Endothelial cell of umbilical vein (primary cell): ENCODE data around the gene CDC45.

ENCODE experiments used
- JUN ChIP-seq: IDR thresholded peaks from 2 replicates; pipeline ENCODE4 v1.6.1; 2011; ENCODE audit warnings: borderline replicate concordance, low read depth; ENCODE audit not compliant: insufficient read length, insufficient read depth
- MAX ChIP-seq: IDR thresholded peaks from 2 replicates; pipeline ENCODE4 v1.6.1; 2011; ENCODE audit not compliant: insufficient read depth, insufficient read length
- POLR2A ChIP-seq: IDR thresholded peaks from 2 replicates; pipeline ENCODE4 v1.6.1; 2012; ENCODE audit warnings: low read depth, mild to moderate bottlenecking, control low read depth, low read length
- POLR2AphosphoS5 ChIP-seq: IDR thresholded peaks from 2 replicates; pipeline ENCODE4 v1.6.1; 2012; ENCODE audit warnings: low read depth, mild to moderate bottlenecking, control low read depth, low read length, moderate library complexity; ENCODE audit not compliant: insufficient read depth
- TF ChIP-seq, protein P1 (sequence below), 2 donors: IDR thresholded peaks; 1 replicate in 1 of 2; 2 replicates in 1 of 2; pipeline ENCODE4 v1.5.1; 2011; ENCODE audit warnings: low read length in 2 of 2, mild to moderate bottlenecking in 2 of 2, moderate library complexity in 2 of 2, control low read depth in 1 of 2, inconsistent platforms in 1 of 2, low read depth in 1 of 2; ENCODE audit not compliant: insufficient read depth in 1 of 2; ENCODE audit errors: extremely low read depth in 1 of 2

GRCh38 chr22:19430890-19431541 lies 48.7 kb upstream of the CDC45 start:
- TF ChIP-seq, protein P1, sequence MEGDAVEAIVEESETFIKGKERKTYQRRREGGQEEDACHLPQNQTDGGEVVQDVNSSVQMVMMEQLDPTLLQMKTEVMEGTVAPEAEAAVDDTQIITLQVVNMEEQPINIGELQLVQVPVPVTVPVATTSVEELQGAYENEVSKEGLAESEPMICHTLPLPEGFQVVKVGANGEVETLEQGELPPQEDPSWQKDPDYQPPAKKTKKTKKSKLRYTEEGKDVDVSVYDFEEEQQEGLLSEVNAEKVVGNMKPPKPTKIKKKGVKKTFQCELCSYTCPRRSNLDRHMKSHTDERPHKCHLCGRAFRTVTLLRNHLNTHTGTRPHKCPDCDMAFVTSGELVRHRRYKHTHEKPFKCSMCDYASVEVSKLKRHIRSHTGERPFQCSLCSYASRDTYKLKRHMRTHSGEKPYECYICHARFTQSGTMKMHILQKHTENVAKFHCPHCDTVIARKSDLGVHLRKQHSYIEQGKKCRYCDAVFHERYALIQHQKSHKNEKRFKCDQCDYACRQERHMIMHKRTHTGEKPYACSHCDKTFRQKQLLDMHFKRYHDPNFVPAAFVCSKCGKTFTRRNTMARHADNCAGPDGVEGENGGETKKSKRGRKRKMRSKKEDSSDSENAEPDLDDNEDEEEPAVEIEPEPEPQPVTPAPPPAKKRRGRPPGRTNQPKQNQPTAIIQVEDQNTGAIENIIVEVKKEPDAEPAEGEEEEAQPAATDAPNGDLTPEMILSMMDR (IDR thresholded peaks at IDR 0.05; ENCODE audit: extremely low read depth in 1 of 2, insufficient read depth in 1 of 2, low read depth in 1 of 2, low read length in 2 of 2) = peak; percentile 13 to 19
- TF ChIP-seq POLR2A (no peak), MAX (no peak), JUN (no peak), POLR2AphosphoS5 (no peak)
